GM23338 (cell line): Measurements from ENCODE around the gene SH3TC2. TPM values are rescaled to one million over a fixed set of nuclear protein-coding genes. Genes with fewer than 3 reads are reported as not detected.

Source experiments
- ATAC-seq: fragments of 200-7000 bp; cut with Tn5 transposase; 3 replicates; pipeline ENCODE4 v1.9.1; 2020
- DNase-seq: peaks from one replicate; pipeline ENCODE4 v3.0.0-alpha.2; 2015; ENCODE audit warnings: low spot score
- H2AFZ ChIP-seq: fragments of 200-600 bp; sonication (generic); 2 replicates; pipeline ENCODE4 v1.8.0; 2016; ENCODE audit warnings: antibody characterized with exemption, mild to moderate bottlenecking, moderate library complexity
- H3F3A ChIP-seq: fragments of 200-600 bp; sonication (generic); replicated peaks from 2 replicates; pipeline ENCODE4 v1.8.0; 2017; ENCODE audit warnings: antibody characterized with exemption, mixed run types, low read depth
- H3K27ac ChIP-seq: fragments of 200-600 bp; sonication (generic); 2 replicates; pipeline ENCODE4 v1.6.1; 2016; ENCODE audit warnings: low read depth
- H3K27me3 ChIP-seq: fragments of 200-600 bp; sonication (generic); 2 replicates; pipeline ENCODE4 v1.8.0; 2016; ENCODE audit warnings: mild to moderate bottlenecking, mixed run types, moderate library complexity; ENCODE audit not compliant: insufficient read depth
- H3K36me3 ChIP-seq: fragments of 200-600 bp; sonication (generic); 2 replicates; pipeline ENCODE4 v1.8.0; 2016; ENCODE audit warnings: mild to moderate bottlenecking; ENCODE audit not compliant: insufficient read depth
- H3K4me1 ChIP-seq: fragments of 200-600 bp; sonication (generic); 2 replicates; pipeline ENCODE4 v1.8.0; 2016; ENCODE audit warnings: mild to moderate bottlenecking, moderate library complexity; ENCODE audit not compliant: insufficient read depth
- H3K4me2 ChIP-seq: fragments of 200-600 bp; sonication (generic); 2 replicates; pipeline ENCODE4 v1.7.1; 2017; ENCODE audit warnings: mixed run types
- H3K4me3 ChIP-seq: fragments of 200-600 bp; sonication (generic); 2 replicates; pipeline ENCODE4 v1.6.1; 2016; ENCODE audit warnings: mixed run types
- H3K79me2 ChIP-seq: fragments of 200-600 bp; sonication (generic); replicated peaks from 2 replicates; pipeline ENCODE4 v1.8.0; 2017; ENCODE audit warnings: mild to moderate bottlenecking; ENCODE audit not compliant: insufficient read depth
- H3K9me2 ChIP-seq: fragments of 200-600 bp; sonication (generic); 2 replicates; pipeline ENCODE4 v1.8.0; 2017; ENCODE audit not compliant: insufficient read depth
- H4K20me1 ChIP-seq: fragments of 200-600 bp; sonication (generic); replicated peaks from 2 replicates; pipeline ENCODE4 v1.8.0; 2017; ENCODE audit warnings: mild to moderate bottlenecking; ENCODE audit not compliant: insufficient read depth
- H3K27ac Mint-ChIP-seq: 2 replicates; pipeline ENCODE4 v1.8.0; 2020; ENCODE audit warnings: inconsistent platforms, mild to moderate bottlenecking, moderate library complexity, mixed read lengths
- H3K27me3 Mint-ChIP-seq: 3 replicates; pipeline ENCODE4 v1.8.0; 2022; ENCODE audit warnings: low read depth, mild to moderate bottlenecking, moderate library complexity, mixed read lengths, inconsistent platforms; ENCODE audit not compliant: insufficient read depth, poor library complexity
- H3K36me3 Mint-ChIP-seq: 3 replicates; pipeline ENCODE4 v1.8.0; 2021; ENCODE audit warnings: low read depth, mild to moderate bottlenecking, inconsistent platforms, moderate library complexity, mixed read lengths
- H3K4me1 Mint-ChIP-seq: 3 replicates; pipeline ENCODE4 v1.8.0; 2020; ENCODE audit warnings: mild to moderate bottlenecking, inconsistent platforms, mixed read lengths
- H3K4me3 Mint-ChIP-seq: 3 replicates; pipeline ENCODE4 v1.8.0; 2021; ENCODE audit warnings: moderate library complexity, mild to moderate bottlenecking, inconsistent platforms, mixed read lengths
- H3K9me3 Mint-ChIP-seq: 3 replicates; pipeline ENCODE4 v1.8.0; 2020; ENCODE audit warnings: moderate library complexity, mild to moderate bottlenecking, inconsistent platforms, mixed read lengths
- CREB1 ChIP-seq: fragments of 250-450 bp; sonication (Bioruptor Pico); IDR thresholded peaks from 2 replicates; pipeline ENCODE4 v1.5.0; 2020; ENCODE audit warnings: low read depth, mild to moderate bottlenecking, moderate library complexity
- JUNB ChIP-seq: IDR thresholded peaks from one replicate; pipeline ENCODE4 v1.6.1; 2016; ENCODE audit warnings: antibody characterized with exemption; ENCODE audit not compliant: unreplicated experiment
- POLR2AphosphoS5 ChIP-seq: IDR thresholded peaks from 2 replicates; pipeline ENCODE4 v1.6.1; 2016; ENCODE audit warnings: antibody characterized with exemption, low read depth
- ZNF114 ChIP-seq: fragments of 250-450 bp; sonication (Bioruptor Pico); IDR thresholded peaks from 2 replicates; pipeline ENCODE4 v1.5.0; 2020; ENCODE audit warnings: mild to moderate bottlenecking, moderate library complexity
- ZNF331 ChIP-seq: fragments of 250-450 bp; sonication (Bioruptor Pico); IDR thresholded peaks from 2 replicates; pipeline ENCODE4 v1.5.0; 2020; ENCODE audit warnings: low read depth, mild to moderate bottlenecking, moderate library complexity
- polyA plus RNA-seq: library from polyadenylated mRNA; unstranded; fragments of >200 nt; fragmentation: Nextera tagmentation; extraction: Ambion mirVana; gene quantifications from 2 replicates; pipeline ENCODE4 v1.2.1, GENCODE V29; 2016
- total RNA-seq: library from RNA; depleted of rRNA; stranded (reverse); fragments of >200 nt; shearing (Covaris generic); gene quantifications from 2 replicates; pipeline ENCODE4 v1.2.3, GENCODE V29; 2014
- TF ChIP-seq, protein P1 (sequence below): IDR thresholded peaks from one replicate; pipeline ENCODE4 v1.6.1; 2018; ENCODE audit warnings: antibody characterized with exemption; ENCODE audit not compliant: unreplicated experiment
- TF ChIP-seq, protein P2 (sequence below): fragments of 250-450 bp; sonication (Bioruptor Pico); IDR thresholded peaks from 2 replicates; pipeline ENCODE4 v1.5.0; 2020; ENCODE audit warnings: mild to moderate bottlenecking, moderate library complexity
- TF ChIP-seq, protein P3 (sequence below), 2 experiments: fragments of 200-600 bp in 1 of 2; sonication (generic) in 1 of 2; conservative IDR thresholded peaks; 2 replicates each; pipeline versions ENCODE4 v1.5.1 to v1.6.1; 2016 to 2017; ENCODE audit warnings: antibody characterized with exemption in 2 of 2, low read depth in 2 of 2, mild to moderate bottlenecking in 2 of 2, moderate library complexity in 1 of 2

The SH3TC2 gene
- total and polyA plus RNA-seq, 2 experiments from 2014 or later, result 0.10 to 0.17 TPM

DNA sequence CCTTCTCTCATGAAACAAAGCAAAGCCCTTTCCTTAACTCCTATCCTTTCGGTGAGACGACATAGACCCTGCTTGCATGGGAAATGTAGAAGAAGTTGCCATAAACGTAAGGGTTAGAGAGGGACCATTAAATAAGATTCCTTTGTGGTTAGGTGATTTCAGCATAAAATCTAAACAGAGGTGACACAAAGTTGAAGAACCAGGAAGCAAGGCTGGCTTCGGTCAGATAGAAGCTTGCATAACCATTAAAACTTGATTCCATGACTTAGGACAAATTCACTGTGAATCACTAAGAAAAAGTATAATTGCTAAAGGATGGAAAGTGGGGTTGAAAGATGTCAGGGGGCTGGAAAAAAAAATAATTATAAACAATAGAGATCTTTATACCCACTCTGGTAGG lies 47.5 kb upstream of the SH3TC2 start:
- Mint-ChIP-seq H3K4me1 (no peaks in the 10 kb centered on the region), H3K9me3 (no peaks in the 10 kb centered on the region), H3K36me3 (no peaks in the 10 kb centered on the region), H3K27ac (no peak overlapping the region), H3K4me3 (no peak overlapping the region), H3K27me3 (peaks cover 1% of the 10 kb centered on the region)
- Histone ChIP-seq H3K4me3 (no peak overlapping the region), H3K36me3 (no peaks in the 10 kb centered on the region), H2AFZ (no peak overlapping the region), H3K79me2 (no peaks in the 10 kb centered on the region), H3K27ac (no peak overlapping the region), H3K9me2 (no peaks in the 10 kb centered on the region), H3K4me1 (no peaks in the 10 kb centered on the region), H3K4me2 (no peak overlapping the region), H3K27me3 (no peaks in the 10 kb centered on the region), H4K20me1 (no peaks in the 10 kb centered on the region), H3F3A (no peaks in the 10 kb centered on the region)
- DNase-seq, result no peak
- ATAC-seq, result no peak
- TF ChIP-seq JUNB (no peak), ZNF331 (CRISPR knock-in tag) (no peak), POLR2AphosphoS5 (no peak), ZNF114 (CRISPR knock-in tag) (no peak), CREB1 (CRISPR knock-in tag) (no peak)
- TF ChIP-seq, protein P1, sequence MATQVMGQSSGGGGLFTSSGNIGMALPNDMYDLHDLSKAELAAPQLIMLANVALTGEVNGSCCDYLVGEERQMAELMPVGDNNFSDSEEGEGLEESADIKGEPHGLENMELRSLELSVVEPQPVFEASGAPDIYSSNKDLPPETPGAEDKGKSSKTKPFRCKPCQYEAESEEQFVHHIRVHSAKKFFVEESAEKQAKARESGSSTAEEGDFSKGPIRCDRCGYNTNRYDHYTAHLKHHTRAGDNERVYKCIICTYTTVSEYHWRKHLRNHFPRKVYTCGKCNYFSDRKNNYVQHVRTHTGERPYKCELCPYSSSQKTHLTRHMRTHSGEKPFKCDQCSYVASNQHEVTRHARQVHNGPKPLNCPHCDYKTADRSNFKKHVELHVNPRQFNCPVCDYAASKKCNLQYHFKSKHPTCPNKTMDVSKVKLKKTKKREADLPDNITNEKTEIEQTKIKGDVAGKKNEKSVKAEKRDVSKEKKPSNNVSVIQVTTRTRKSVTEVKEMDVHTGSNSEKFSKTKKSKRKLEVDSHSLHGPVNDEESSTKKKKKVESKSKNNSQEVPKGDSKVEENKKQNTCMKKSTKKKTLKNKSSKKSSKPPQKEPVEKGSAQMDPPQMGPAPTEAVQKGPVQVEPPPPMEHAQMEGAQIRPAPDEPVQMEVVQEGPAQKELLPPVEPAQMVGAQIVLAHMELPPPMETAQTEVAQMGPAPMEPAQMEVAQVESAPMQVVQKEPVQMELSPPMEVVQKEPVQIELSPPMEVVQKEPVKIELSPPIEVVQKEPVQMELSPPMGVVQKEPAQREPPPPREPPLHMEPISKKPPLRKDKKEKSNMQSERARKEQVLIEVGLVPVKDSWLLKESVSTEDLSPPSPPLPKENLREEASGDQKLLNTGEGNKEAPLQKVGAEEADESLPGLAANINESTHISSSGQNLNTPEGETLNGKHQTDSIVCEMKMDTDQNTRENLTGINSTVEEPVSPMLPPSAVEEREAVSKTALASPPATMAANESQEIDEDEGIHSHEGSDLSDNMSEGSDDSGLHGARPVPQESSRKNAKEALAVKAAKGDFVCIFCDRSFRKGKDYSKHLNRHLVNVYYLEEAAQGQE, result no peak
- TF ChIP-seq, protein P2, sequence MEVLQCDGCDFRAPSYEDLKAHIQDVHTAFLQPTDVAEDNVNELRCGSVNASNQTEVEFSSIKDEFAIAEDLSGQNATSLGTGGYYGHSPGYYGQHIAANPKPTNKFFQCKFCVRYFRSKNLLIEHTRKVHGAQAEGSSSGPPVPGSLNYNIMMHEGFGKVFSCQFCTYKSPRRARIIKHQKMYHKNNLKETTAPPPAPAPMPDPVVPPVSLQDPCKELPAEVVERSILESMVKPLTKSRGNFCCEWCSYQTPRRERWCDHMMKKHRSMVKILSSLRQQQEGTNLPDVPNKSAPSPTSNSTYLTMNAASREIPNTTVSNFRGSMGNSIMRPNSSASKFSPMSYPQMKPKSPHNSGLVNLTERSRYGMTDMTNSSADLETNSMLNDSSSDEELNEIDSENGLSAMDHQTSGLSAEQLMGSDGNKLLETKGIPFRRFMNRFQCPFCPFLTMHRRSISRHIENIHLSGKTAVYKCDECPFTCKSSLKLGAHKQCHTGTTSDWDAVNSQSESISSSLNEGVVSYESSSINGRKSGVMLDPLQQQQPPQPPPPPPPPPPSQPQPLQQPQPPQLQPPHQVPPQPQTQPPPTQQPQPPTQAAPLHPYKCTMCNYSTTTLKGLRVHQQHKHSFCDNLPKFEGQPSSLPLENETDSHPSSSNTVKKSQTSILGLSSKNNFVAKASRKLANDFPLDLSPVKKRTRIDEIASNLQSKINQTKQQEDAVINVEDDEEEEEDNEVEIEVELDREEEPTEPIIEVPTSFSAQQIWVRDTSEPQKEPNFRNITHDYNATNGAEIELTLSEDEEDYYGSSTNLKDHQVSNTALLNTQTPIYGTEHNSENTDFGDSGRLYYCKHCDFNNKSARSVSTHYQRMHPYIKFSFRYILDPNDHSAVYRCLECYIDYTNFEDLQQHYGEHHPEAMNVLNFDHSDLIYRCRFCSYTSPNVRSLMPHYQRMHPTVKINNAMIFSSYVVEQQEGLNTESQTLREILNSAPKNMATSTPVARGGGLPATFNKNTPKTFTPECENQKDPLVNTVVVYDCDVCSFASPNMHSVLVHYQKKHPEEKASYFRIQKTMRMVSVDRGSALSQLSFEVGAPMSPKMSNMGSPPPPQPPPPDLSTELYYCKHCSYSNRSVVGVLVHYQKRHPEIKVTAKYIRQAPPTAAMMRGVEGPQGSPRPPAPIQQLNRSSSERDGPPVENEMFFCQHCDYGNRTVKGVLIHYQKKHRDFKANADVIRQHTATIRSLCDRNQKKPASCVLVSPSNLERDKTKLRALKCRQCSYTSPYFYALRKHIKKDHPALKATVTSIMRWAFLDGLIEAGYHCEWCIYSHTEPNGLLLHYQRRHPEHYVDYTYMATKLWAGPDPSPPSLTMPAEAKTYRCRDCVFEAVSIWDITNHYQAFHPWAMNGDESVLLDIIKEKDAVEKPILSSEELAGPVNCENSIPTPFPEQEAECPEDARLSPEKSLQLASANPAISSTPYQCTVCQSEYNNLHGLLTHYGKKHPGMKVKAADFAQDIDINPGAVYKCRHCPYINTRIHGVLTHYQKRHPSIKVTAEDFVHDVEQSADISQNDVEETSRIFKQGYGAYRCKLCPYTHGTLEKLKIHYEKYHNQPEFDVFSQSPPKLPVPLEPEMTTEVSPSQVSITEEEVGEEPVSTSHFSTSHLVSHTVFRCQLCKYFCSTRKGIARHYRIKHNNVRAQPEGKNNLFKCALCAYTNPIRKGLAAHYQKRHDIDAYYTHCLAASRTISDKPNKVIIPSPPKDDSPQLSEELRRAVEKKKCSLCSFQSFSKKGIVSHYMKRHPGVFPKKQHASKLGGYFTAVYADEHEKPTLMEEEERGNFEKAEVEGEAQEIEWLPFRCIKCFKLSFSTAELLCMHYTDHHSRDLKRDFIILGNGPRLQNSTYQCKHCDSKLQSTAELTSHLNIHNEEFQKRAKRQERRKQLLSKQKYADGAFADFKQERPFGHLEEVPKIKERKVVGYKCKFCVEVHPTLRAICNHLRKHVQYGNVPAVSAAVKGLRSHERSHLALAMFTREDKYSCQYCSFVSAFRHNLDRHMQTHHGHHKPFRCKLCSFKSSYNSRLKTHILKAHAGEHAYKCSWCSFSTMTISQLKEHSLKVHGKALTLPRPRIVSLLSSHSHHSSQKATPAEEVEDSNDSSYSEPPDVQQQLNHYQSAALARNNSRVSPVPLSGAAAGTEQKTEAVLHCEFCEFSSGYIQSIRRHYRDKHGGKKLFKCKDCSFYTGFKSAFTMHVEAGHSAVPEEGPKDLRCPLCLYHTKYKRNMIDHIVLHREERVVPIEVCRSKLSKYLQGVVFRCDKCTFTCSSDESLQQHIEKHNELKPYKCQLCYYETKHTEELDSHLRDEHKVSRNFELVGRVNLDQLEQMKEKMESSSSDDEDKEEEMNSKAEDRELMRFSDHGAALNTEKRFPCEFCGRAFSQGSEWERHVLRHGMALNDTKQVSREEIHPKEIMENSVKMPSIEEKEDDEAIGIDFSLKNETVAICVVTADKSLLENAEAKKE, result no peak
- TF ChIP-seq, protein P3, sequence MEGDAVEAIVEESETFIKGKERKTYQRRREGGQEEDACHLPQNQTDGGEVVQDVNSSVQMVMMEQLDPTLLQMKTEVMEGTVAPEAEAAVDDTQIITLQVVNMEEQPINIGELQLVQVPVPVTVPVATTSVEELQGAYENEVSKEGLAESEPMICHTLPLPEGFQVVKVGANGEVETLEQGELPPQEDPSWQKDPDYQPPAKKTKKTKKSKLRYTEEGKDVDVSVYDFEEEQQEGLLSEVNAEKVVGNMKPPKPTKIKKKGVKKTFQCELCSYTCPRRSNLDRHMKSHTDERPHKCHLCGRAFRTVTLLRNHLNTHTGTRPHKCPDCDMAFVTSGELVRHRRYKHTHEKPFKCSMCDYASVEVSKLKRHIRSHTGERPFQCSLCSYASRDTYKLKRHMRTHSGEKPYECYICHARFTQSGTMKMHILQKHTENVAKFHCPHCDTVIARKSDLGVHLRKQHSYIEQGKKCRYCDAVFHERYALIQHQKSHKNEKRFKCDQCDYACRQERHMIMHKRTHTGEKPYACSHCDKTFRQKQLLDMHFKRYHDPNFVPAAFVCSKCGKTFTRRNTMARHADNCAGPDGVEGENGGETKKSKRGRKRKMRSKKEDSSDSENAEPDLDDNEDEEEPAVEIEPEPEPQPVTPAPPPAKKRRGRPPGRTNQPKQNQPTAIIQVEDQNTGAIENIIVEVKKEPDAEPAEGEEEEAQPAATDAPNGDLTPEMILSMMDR (conservative IDR thresholded peaks at IDR 0.05; ENCODE audit: low read depth in 2 of 2), result no peak
